Upper lobe of left lung (tissue), 4 donors: ENCODE data around the gene GPC2.
"Not testable (repeated sequence)": the region's sequence is repeated elsewhere in the genome, so short reads cannot be mapped to it uniquely, and the experiment has no call there.

Experiments used
- EP300 ChIP-seq, 4 donors: sonication (generic); formaldehyde crosslinking; IDR thresholded peaks; one replicate each; pipeline ENCODE4 v1.5.1; 2017; ENCODE audit warnings: antibody characterized with exemption in 4 of 4, control low read depth in 2 of 4
- POLR2A ChIP-seq, 4 donors: fragments of 450-650 bp; IDR thresholded peaks; one replicate each; pipeline ENCODE4 v1.5.1; 2016 to 2017; ENCODE audit warnings: antibody characterized with exemption in 4 of 4, mild to moderate bottlenecking in 2 of 4
- POLR2AphosphoS5 ChIP-seq, 2 donors: sonication (generic); formaldehyde crosslinking; IDR thresholded peaks; one replicate each; pipeline ENCODE4 v1.5.1; 2017; ENCODE audit warnings: antibody characterized with exemption in 2 of 2
- TF ChIP-seq, protein P1 (sequence below), 6 experiments: fragments of 450-650 bp in 4 of 6; fragments of 200-600 bp in 2 of 6; sonication (generic) in 2 of 6; IDR thresholded peaks; one replicate each; pipeline ENCODE4 v1.5.1; 2016 to 2019; ENCODE audit warnings: antibody characterized with exemption in 6 of 6

DNA sequence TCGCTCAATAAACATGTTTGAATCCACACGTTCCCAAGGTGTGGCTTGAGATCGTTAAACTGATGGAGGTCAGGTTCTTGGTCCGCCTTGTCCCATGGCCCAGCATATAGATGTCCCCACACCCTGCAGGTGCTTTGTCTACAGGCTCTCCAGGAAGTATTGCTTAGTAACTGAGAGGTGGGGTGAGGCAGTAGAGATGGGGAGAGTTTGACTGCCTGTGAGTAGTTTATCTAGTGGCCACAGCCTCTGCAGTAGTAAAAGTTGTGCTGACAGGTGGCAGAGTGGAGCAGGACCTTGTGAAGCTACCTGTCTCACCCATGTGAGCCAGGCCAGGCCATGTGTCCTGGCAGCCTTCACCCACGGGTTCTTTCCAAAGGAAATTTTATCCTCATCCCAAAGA lies 37.2 kb upstream of the GPC2 start:
- not testable (repeated sequence) for TF ChIP-seq EP300, POLR2A, POLR2AphosphoS5 (IDR thresholded peaks at IDR 0.05)
- TF ChIP-seq, protein P1, sequence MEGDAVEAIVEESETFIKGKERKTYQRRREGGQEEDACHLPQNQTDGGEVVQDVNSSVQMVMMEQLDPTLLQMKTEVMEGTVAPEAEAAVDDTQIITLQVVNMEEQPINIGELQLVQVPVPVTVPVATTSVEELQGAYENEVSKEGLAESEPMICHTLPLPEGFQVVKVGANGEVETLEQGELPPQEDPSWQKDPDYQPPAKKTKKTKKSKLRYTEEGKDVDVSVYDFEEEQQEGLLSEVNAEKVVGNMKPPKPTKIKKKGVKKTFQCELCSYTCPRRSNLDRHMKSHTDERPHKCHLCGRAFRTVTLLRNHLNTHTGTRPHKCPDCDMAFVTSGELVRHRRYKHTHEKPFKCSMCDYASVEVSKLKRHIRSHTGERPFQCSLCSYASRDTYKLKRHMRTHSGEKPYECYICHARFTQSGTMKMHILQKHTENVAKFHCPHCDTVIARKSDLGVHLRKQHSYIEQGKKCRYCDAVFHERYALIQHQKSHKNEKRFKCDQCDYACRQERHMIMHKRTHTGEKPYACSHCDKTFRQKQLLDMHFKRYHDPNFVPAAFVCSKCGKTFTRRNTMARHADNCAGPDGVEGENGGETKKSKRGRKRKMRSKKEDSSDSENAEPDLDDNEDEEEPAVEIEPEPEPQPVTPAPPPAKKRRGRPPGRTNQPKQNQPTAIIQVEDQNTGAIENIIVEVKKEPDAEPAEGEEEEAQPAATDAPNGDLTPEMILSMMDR (IDR thresholded peaks at IDR 0.05) = not testable (repeated sequence)
